Right cardiac atrium (tissue), 5 donors: Measurements from ENCODE around the gene TNS3. TPM values are rescaled to one million over a fixed set of nuclear protein-coding genes. Genes with fewer than 3 reads are reported as not detected.
A peak's percentile ranks its signal among the peaks of the same experiment; 100 is the strongest.

Experiments
- ATAC-seq, 2 donors: fragments of 200-7000 bp; cut with Tn5 transposase; one replicate each; pipeline versions ENCODE4 v1.8.0 to v1.9.1; 2020; ENCODE audit warnings: moderate library complexity in 2 of 2, mild to moderate bottlenecking in 1 of 2
- DNase-seq, 3 donors: peaks; one replicate each; pipeline ENCODE4 v3.0.0-alpha.2; 2020
- H3K27ac ChIP-seq: one replicate; pipeline ENCODE4 v1.5.1; 2013; ENCODE audit warnings: mild to moderate bottlenecking, low read length, control low read depth, moderate library complexity
- H3K27me3 ChIP-seq: one replicate; pipeline ENCODE4 v1.6.1; 2013; ENCODE audit not compliant: control insufficient read depth, insufficient read depth
- H3K4me1 ChIP-seq: one replicate; pipeline ENCODE4 v1.6.1; 2013; ENCODE audit warnings: low read length; ENCODE audit not compliant: control insufficient read depth, insufficient read depth
- H3K4me3 ChIP-seq: one replicate; pipeline ENCODE4 v1.5.1; 2013; ENCODE audit warnings: low read length, control low read depth
- H3K9me3 ChIP-seq: one replicate; pipeline ENCODE4 v1.6.1; 2013; ENCODE audit warnings: low read length; ENCODE audit not compliant: control insufficient read depth
- WGBS: extraction: QIAGEN DNeasy Blood & Tissue Kit; methylation state at CpG from one replicate; pipeline ENCODE4 v1.1.7; 2013; 5-methylcytosine and 5-hydroxymethylcytosine counted together
- intact Hi-C, 4 donors: fragments of 100-400 bp; cut with DNase I; formaldehyde crosslinking; loops; one replicate each; pipeline versions ENCODE4 v1.11.0 to v1.14.0; 2022 to 2023
- polyA plus RNA-seq: library from polyadenylated mRNA; stranded (reverse); fragments of 200-250 nt; gene quantifications from one replicate; pipeline ENCODE4 v1.2.3, GENCODE V29; 2013
- total RNA-seq, 4 donors: library from RNA; stranded (reverse); fragmentation: NEBNext Ultra II Directional; extraction: Animal tissue kit (Norgen Biotek cat#: 25700); gene quantifications; one replicate each; pipeline ENCODE4 v1.2.1, GENCODE V29; 2021
- donor health status: healthy with polysubstance abuse.
- donor health status: DM: no; HTN: yes; CAD: no.
- donor health status: DM: no; HTN: no; CAD: no.
- donor health status: DM: no; HTN: yes; CAD: no; lungs with severe emphysema.
- donor health status: DM: yes; HTN: yes; CAD: no.

The TNS3 gene
- total and polyA plus RNA-seq, 5 donors, result 19.7 to 48.3 (median 40.4) TPM

DNA sequence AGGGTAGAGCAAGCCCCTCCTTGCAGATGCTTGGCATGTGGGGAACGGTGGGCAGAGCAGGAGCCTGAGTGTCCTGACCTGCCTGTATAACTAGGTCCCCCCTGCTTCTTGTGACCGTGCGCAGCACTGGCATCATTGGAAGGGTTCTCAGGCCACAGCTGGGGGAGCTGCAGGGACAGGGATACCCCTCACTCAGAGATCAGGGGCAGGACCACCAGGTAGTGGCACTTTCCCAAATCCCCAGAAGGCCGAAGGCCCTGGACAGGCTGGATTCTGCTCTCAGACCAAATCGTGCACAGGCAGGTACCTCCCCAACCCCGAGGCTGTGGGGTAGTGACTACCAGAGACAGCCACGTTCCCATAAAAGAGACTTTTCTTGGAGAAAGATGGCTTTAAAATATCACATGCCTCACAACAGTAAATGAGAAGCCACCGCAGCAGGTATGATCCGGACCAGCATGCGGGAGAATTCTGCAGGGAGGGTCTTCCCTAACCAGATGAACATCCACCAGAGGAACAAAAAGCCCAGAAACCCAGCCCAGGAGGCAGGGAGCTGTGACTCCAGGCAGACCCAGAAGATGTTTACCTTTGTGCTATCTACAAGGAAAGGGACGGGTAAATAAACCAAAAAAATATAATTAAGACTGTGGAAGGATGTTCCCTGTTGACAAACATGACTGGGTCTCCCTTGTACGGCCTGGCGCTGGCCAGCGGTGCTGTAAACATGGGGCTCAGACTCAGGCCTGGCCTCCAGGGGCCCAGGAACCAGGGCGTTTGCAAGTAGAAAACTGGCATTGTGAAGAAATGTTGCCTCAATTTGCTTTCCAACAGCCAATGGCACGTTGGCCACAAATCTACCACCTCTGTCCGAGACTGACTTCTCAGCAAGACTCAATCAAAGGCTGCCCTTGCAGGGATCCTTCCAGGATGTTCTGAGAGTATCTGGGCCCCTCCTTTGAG, 180.0 kb downstream of the TNS3 start:
- intact Hi-C loops, result no loop called here
- ATAC-seq (no peak), DNase-seq (no peak)
- H3K4me1 ChIP-seq, result peaks cover 7% of the 10 kb centered on the region
- H3K4me3 ChIP-seq, result no peak overlapping the region
- H3K27me3 ChIP-seq, result no peaks in the 10 kb centered on the region
- 94% methylated on average over 17 of the region's 17 CpGs for WGBS
- H3K27ac ChIP-seq, result no peak overlapping the region
- H3K9me3 ChIP-seq, result no peaks in the 10 kb centered on the region

DNA sequence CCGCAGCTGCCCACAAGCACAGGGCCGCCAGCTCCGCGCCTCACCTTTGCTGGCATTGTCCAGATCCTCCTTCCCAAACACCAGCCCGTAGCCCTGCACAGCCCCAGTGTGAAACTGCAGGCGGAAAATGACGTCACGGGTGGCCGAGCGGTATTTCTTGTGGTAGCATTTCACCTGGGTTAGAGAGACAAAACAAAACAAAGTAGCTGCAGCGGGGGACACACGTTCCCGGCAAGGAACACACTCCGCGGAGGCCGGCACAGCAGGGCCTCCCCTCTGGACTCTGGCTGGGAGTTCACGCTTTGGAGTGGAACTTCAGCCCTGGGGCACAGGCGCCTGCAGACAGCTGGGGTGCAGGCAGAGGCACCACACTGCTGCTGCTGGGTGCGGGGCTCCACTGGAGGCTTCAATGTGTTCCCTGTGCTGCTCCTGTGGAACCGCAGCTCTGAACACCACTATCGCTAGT, 181.1 kb downstream of the TNS3 start:
- Histone ChIP-seq H3K27ac (no peak overlapping the region), H3K4me3 (no peak overlapping the region), H3K4me1 (peaks cover 2% of the 10 kb centered on the region), H3K9me3 (no peaks in the 10 kb centered on the region), H3K27me3 (no peaks in the 10 kb centered on the region)
- no peak for DNase-seq
- no peak for ATAC-seq
- intact Hi-C loops, result no loop called here
- 96% methylated on average over 21 of the region's 21 CpGs for WGBS

DNA sequence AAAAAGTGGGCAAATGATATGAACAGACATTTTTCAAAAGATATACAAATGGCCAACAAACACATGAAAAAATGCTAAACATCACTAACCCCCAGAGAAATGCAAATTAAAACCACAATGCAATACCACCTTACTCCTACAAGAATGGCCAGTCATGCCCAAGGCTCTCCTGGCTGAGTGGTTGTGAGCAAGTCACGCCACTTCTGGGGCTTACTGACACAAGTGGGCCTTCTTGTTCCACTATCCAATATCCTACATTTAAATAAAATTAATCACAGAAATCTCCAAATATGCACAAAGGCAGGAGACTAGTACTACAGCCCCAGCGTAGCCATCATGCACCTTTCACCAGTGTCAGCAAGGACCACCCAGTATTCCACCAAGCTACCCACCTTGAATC, 181.9 kb downstream of the TNS3 start:
- ATAC-seq (no peak), DNase-seq (no peak)
- intact Hi-C loops, result no loop called here
- Histone ChIP-seq H3K4me1 (peaks cover under 1% of the 10 kb centered on the region), H3K27ac (no peak overlapping the region), H3K9me3 (no peaks in the 10 kb centered on the region), H3K4me3 (no peak overlapping the region), H3K27me3 (no peaks in the 10 kb centered on the region)
- WGBS, result 97% methylated on average over 2 of the region's 2 CpGs

DNA sequence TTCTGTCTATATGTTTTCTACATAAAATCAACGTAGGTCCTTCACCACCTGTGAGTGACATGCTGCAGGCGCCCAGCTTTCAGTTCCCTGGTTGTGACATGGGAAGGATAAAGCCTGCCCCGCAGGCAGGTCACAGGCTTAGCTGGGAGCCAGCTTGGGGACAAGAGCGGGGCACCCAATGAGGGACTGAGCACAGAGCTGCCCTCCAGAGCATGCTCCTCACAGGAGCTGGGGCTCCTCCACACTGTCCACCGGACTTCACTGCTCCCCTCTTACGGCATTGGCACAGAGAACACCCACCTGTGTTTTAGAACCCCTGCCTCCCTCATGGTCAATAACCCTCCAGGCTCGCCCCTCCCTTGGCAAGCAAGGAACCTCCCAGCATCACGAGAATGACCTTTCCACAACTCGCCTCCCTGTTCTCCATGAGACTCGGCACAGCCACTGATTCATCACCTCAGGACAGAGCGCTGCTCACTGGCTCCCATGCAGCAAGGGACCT, 187.1 kb downstream of the TNS3 start:
- Histone ChIP-seq H3K27ac (no peak overlapping the region), H3K4me1 (peaks cover 1% of the 10 kb centered on the region), H3K4me3 (no peak overlapping the region), H3K27me3 (no peaks in the 10 kb centered on the region), H3K9me3 (no peaks in the 10 kb centered on the region)
- intact Hi-C loops, result no loop called here
- ATAC-seq, result no peak
- WGBS, result 97% methylated on average over 11 of the region's 11 CpGs
- no peak for DNase-seq

DNA sequence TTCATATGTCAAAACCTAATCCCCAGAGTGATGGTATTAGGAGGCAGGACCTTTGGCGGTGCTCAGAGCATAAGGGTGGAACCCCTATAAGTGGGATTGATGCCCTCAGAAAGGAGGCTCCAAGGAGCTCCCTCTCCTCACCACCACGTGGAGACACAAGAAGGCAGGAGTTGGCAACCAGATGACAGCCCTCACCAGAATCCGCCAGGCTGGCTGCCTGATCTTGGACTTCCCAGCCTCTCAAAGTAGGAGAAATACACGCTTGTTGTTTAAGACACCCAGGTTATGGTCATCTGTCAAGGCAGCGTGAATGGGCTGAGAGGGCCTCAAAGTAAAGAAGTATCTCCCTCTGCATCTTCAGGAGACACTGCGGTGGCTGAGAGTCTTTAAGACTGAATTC, 187.7 kb downstream of the TNS3 start:
- intact Hi-C loops, result no loop called here
- no peak overlapping the region for H3K27ac ChIP-seq
- DNase-seq (no peak), ATAC-seq (no peak)
- H3K9me3 ChIP-seq, result no peaks in the 10 kb centered on the region
- 89% methylated on average over 6 of the region's 6 CpGs for WGBS
- no peaks in the 10 kb centered on the region for H3K27me3 ChIP-seq
- no peak overlapping the region for H3K4me3 ChIP-seq
- H3K4me1 ChIP-seq, result peaks cover 1% of the 10 kb centered on the region

DNA sequence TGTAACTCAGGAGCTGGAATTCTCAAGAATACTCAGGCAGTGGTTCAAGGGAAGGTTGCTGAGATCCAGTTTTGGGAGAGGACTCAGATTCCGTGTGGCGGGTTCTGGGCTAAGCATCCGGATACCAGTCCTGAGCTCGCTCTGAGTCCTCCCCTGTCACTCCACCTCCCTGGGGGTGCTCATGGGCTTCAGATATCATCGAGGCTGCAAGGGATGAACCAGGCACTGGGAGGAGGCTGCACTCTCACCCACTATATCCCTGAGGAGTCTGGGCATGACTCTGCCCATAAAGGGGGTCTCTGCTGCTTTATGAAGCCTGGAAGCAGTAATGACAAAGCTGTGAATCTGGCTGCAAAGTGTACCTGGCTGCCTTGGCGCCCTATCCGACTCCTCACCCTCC, 188.5 kb downstream of the TNS3 start:
- ATAC-seq (no peak), DNase-seq (no peak)
- Histone ChIP-seq H3K27ac (no peak overlapping the region), H3K4me3 (no peak overlapping the region), H3K27me3 (no peaks in the 10 kb centered on the region), H3K4me1 (peaks cover 1% of the 10 kb centered on the region), H3K9me3 (no peaks in the 10 kb centered on the region)
- WGBS, result 88% methylated on average over 7 of the region's 7 CpGs
- intact Hi-C loops, result no loop called here

DNA sequence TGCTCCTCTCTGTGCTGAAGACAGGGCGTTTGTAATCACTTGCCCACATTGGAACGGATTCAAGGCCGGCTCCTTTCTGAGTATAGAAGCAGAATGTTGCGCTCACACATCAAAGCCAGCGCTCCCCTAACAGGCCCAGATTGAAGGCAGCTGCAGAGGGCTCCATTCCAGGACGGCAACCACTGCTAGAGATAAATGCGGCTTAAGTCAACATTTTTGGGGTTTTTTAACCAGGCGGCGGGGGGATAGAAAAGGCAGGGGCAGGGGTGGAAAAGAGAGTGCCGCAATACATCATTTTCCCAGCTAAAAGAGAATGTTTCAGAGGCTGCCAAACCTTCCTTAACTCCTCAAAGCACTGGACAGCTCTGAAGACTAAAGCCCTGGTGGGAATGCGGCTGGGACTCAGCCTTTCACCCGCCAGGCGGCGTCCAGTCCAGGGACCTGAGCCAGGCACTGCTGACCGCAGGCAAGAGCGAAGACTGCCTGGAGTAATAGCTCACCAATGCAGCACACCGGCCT, 189.6 kb downstream of the TNS3 start:
- intact Hi-C loops, result no loop called here
- H3K27me3 ChIP-seq, result no peaks in the 10 kb centered on the region
- WGBS, result 45% methylated on average over 17 of the region's 17 CpGs
- ATAC-seq (peak; percentile 93), DNase-seq (peak; percentile 80 to 94 (median 93))
- no peaks in the 10 kb centered on the region for H3K9me3 ChIP-seq
- no peak overlapping the region for H3K4me3 ChIP-seq
- peaks cover 1% of the 10 kb centered on the region for H3K4me1 ChIP-seq
- H3K27ac ChIP-seq, result peak overlapping the region; percentile 12

DNA sequence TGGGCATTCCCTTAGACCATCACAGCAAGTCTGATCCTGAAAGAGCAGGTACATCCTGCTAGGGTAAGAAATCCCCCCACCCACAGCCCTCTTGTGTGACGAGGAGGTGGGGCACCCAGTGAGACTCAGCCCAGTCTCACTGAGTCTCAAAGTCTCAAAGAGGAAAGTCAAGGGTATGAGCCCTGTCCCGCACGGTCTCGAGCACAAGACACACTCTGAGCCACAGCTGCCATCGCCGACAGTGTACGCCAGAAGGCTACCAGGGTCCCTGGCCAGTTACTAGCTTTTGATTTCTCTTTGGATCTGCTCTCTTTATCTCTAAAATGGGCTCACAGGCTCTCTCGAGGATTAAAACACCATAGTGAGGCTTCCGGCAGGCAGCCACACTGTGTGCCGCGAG, 190.2 kb downstream of the TNS3 start:
- WGBS, result 73% methylated on average over 11 of the region's 11 CpGs
- no peaks in the 10 kb centered on the region for H3K27me3 ChIP-seq
- intact Hi-C loops, result no loop called here
- peak; percentile 3 to 5 for ATAC-seq
- no peak for DNase-seq
- no peak overlapping the region for H3K27ac ChIP-seq
- H3K9me3 ChIP-seq, result no peaks in the 10 kb centered on the region
- H3K4me1 ChIP-seq, result peaks cover 1% of the 10 kb centered on the region
- H3K4me3 ChIP-seq, result no peak overlapping the region

DNA sequence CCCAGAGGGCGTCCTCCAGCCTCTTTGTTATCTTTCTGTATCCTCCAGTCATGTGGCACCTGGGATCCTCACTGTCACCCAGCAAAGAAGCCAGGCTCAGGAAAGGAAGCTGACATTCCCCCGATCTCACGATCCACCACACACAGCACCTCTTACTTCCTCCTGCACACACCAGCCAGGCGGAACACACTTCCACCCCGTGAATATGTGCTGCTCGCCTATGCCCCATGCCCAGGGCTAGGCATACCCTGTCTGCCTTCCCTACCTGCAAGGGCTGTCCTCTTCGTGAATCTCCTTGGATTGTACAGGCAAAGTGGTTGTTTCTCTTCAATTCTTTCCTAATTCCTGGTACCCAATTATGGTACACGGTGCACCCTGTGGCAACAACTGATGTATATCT, 191.0 kb downstream of the TNS3 start:
- H3K9me3 ChIP-seq, result no peaks in the 10 kb centered on the region
- H3K27me3 ChIP-seq, result no peaks in the 10 kb centered on the region
- H3K27ac ChIP-seq, result no peak overlapping the region
- DNase-seq (no peak), ATAC-seq (no peak)
- no peak overlapping the region for H3K4me3 ChIP-seq
- H3K4me1 ChIP-seq, result peaks cover 6% of the 10 kb centered on the region
- WGBS, result 89% methylated on average over 8 of the region's 8 CpGs
- intact Hi-C loops, result no loop called here

DNA sequence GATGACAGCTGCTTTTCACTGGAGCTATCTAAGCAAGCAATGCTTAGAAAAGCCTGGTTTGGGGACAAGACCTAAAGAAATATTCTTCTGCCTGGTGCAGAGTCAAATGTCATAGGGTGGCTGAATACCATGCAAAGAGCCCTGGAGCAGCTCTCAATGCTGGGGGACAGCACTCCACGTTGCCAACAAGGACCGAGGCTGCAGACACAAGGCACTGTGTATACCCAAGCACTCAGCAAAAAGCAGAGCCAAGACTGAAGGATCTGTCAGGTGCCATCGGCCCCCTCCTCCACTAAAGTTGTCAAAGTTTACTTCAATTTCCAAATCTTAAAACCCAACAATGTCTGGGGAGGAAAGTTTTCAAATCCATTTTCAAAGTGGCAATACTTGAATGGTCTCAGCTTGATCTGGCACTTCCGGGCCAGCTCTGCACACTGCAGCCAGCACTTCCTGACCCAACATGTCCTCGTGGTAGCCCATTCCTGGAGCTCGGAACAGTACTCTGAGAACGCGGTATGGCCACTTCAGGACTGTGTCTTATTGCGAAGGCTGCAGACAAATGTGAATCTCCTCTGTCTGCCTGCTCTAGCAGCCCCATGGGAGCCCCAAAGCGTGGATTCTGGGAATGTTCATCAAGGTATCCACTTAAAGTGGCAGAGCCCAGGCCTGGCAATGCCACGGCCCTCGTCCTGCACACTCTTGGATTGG, 191.8 kb downstream of the TNS3 start:
- Histone ChIP-seq H3K27me3 (no peaks in the 10 kb centered on the region), H3K27ac (no peak overlapping the region), H3K9me3 (no peaks in the 10 kb centered on the region), H3K4me1 (peaks cover 6% of the 10 kb centered on the region), H3K4me3 (no peak overlapping the region)
- 78% methylated on average over 12 of the region's 12 CpGs for WGBS
- no peak for ATAC-seq
- intact Hi-C loops, result loop anchor here in 1 of 4 donors (10.0 kb wide), 1 partner anchor 105 kb away; no protein-coding TSS in a partner anchor
- peak in 1 of 3 donors; percentile 9 for DNase-seq
